Renal pelvis (tissue), 4 donors: ENCODE measurements around the gene GRIK1. TPM values are rescaled to one million over a fixed set of nuclear protein-coding genes. Genes with fewer than 3 reads are reported as not detected.

ENCODE experiments used
- DNase-seq: peaks from one replicate; pipeline ENCODE4 v3.0.0-alpha.2; 2013
- polyA plus RNA-seq, 3 donors: library from polyadenylated mRNA; unstranded; fragments of 120-200 nt; gene quantifications; one replicate each; pipeline ENCODE4 v1.2.1, GENCODE V29; 2013; ENCODE audit not compliant: insufficient read length in 3 of 3

Gene GRIK1
- polyA plus RNA-seq, 3 donors = 1.5 to 2.0 (median 1.7) TPM

DNA sequence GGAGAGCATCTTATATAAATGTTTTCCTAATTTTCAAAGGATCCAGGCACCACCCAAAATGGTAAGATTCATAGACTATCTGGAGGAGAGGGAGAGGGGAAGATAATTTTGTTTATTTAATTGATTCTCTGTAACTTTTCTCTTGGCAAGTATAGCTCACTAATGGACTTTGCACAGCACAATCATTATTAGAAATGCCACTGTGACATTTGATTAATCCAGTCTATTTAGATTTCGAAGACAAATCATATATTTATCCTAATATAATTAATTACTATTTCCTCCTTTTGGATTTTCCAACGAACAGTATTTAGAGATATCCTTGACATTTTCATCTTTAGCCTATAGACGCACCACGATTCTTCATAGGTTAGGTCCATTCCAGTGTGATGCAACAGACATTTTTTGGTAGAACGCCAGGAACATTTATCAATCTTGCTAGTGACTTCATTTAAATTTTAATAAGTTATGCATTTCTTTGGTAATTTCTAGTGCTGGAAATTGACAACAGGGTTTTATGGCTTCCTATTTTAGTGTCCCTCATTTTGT is 152.4 kb downstream of the GRIK1 start:
- DNase-seq = no peak

- no peak for DNase-seq
Observed at GRCh38 chr21:29786496-29787360, 153.1 kb downstream of the GRIK1 start.

DNA sequence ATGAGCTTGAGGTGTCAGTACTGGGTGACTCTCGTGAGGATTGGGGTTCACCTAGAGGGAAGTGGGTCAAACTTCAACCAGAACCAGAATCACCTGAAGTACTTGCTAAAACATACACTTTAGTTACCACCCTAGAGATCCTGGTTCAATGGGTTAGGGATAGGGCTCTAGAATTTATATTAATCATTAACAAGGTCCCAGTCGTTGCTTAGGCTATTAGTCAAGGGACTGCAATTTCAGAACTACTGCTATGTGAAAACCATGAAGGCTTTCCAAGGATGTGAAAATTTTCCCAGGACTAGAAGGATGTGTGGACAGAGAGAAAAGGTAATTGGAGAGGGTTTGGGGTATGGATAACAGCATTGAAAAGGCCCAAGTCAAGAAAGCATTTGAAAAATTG is 162.6 kb downstream of the GRIK1 start:
- no peak for DNase-seq

DNA sequence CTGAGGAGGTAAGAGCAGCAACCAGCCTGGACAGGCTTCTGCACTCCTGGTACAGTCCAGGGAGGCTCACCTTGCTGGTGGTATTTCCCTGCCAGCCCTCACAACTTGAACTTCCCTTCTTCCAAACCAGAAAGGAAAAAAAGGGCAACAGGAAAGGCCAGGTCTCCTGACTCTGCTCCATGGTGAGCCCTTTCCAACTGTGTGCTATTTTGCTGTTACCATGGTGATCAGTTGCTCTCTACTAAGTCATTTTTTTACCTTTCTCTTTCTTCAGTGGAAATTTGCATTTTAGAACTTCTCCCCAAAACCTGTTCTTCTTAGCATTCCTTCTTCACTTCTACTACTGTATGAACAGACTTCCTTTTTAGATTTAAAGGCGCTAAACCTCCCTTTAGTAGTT is 164.3 kb downstream of the GRIK1 start:
- no peak for DNase-seq

DNA sequence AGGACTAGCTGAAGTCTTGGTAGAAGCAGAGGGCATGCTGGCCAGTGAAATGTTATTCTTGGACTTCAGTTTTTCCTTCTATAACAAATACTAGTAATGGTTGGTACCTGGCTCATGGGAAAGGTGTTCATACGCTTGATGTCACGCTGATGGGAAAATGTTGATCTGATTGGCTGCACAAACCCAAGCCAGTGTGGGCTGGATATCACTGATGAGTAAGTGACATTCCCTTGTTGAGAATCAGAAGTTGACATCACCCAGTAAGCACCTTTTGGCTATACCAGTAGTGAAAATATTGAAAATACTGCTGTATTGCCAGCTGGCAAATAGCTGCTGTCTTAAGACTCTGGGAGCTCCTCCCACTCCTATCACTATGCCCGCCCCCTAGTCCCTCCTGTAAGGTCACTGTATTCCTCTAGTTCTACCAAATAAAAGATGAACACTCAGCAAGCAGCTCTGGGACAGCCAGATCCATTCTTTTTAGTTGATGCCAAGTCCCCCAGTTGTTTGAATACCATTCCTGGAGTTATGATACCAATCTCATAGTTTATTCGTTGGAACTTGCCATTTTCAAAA is 168.2 kb downstream of the GRIK1 start:
- no peak for DNase-seq

DNA sequence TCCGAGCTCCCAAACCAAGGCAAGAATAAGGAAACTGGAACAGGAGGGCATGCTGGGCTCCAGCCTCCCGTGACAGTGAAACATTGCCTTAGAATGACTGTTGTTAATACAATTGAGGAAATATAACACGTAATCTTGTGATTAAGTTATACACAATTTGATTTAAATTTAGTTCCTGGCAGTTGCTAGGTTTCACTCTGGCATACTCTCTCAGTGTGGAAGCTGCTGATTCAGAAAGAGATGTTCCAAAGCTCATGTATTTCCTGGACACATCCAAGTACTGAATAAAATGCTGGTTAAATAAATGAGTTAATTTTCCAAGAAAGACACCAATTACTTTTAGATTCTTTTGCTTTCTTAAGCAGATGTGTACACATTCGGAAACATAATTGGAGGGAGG is 176.1 kb downstream of the GRIK1 start:
- DNase-seq = no peak

DNA sequence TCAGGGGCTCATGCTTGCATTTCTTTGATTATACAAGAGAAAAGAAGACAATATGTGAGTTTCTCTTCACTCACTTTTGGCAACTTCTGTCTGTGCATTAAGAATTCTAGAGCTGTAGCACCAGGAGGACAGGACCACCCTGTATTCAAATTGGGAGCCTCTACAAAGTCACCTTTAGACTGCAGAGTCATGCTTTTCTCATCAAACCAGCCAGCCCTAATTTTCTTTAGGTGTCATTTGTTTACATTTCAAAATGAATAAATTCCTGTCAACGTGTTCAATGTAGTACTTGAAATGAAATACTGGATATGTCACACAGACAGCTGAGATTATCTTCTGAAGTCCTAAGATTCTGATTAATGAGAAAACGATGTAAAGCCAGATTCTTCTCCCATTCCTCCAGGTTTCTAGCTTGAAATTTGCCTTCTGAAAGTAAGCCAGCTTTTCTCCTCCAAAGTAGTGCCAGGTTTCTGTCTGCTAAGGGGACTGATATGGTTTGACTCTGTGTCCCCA is 177.2 kb downstream of the GRIK1 start:
- no peak for DNase-seq

GRCh38 chr21:29753216-29753615 is 186.6 kb downstream of the GRIK1 start:
- DNase-seq = no peak

- no peak for DNase-seq
Observed at GRCh38 chr21:29751473-29752185, 188.2 kb downstream of the GRIK1 start.

GRCh38 chr21:29749957-29750356 is 189.8 kb downstream of the GRIK1 start:
- no peak for DNase-seq

- no peak for DNase-seq
Observed at GRCh38 chr21:29749223-29749622, 190.6 kb downstream of the GRIK1 start.

- no peak for DNase-seq
Observed at GRCh38 chr21:29748391-29749167, 191.2 kb downstream of the GRIK1 start.

DNA sequence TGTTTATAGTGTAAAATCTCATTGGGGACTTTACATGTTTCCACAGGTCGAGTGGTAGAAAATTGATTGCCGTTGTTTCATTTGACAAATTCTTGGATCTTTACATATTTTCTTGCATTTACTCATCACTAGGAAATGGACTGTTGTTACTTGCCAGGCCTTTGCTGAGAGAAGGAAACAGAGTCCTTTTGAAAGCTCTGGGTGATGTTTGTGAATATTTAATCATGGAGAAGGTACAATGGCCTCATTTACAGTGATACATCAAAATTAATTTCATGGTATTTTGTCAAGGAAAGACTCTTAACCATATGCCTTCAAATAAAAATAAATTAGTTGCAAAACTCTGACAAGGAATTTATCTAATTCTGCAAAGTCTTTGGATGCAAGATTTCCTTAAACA is 198.0 kb downstream of the GRIK1 start:
- DNase-seq = no peak

- no peak for DNase-seq
Observed at GRCh38 chr21:29739176-29739575, 200.6 kb downstream of the GRIK1 start.

DNA sequence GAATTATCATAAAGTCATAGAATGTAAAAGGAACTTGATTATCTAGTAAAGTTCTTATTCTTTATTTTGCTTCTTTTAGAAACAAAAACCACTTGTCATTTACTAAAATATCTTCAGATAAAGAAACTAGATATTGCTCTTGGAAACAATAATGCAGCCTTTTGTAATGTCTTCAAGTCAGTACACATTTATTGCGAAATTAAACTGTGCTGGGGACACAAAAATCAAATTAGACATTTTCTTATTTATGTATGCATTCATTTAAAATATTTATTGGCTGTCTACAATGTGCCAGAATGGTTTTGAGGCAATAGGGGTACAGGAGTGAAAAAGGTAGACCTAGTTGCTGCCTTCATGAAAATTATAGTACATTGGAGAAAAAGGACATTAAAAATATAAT is 201.1 kb downstream of the GRIK1 start:
- DNase-seq = no peak

DNA sequence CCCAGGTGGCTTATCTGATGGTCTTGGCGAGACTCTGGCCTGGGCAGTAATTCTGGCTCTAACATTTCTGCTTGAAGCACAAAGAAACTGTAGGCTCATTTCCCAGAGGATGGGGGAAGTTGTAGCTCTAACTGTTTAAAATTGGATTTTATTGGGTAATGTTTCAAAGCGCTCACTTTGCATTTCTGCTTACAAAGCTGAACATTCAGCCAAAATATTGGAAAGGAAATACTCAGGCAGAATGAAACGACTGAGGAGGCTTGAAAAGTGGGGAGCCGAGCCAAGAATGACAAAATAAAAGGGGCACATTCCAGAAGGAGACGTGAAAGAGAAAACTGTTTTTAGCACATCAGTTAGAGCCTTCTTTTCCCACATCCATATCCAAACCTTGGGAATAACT is 202.6 kb downstream of the GRIK1 start:
- DNase-seq = no peak

GRCh38 chr21:29730281-29730680 is 209.5 kb downstream of the GRIK1 start:
- DNase-seq = no peak

DNA sequence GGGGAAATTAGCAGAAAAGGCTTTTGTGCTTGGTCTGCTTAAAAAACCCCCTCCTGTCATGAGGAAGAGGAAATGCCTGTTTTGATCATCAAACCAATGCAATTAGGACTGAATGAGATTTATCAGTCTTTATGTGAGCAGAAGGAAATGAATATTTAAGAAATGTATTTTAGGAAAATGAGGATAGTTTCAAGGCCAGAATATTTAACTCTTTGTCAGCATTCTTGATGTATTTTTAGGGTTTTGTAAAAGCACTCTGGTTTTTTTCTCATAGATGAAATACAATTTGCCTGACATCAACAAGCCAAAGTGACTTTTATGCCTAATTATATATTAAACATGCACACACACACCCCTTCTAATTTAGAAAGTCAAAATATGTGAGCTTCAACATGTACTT is 213.8 kb downstream of the GRIK1 start:
- DNase-seq = no peak

- DNase-seq = no peak
Observed at GRCh38 chr21:29725025-29725736, 214.6 kb downstream of the GRIK1 start.

- no peak for DNase-seq
Observed at GRCh38 chr21:29721964-29722363, 217.8 kb downstream of the GRIK1 start.

DNA sequence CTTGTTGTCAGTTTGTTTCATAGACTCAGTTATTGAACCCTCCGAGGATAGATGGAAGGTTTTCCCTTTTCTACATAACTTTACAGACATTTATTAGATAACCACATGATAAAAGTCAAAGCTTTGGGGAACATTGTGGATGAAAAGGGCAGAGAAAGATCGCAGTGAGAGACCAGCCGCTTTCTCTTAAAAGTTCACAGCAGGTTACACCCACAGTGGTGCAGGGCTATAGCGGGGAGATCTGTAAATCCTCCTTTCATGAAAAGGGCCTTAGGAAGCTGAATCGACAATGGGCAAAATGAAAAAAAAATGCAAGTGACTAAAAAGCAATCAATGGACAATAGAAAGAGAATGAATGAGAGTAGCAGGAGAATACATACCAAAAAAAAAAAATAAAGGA is 218.6 kb downstream of the GRIK1 start:
- no peak for DNase-seq
